SK-N-MC (cell line): ENCODE results near the gene PELI3.

ENCODE experiments used
- EZH2 ChIP-seq: fragments of 200-600 bp; sonication (generic); IDR thresholded peaks from one replicate; pipeline ENCODE4 v1.6.1; 2017; ENCODE audit warnings: antibody characterized with exemption
- FOXP2 ChIP-seq: optimal IDR thresholded peaks from 2 replicates; pipeline ENCODE3; 2011; ENCODE audit warnings: mild to moderate bottlenecking, moderate library complexity; ENCODE audit not compliant: insufficient read depth; ENCODE audit errors: extremely low read length, control extremely low read depth
- POLR2AphosphoS5 ChIP-seq: IDR thresholded peaks from 2 replicates; pipeline ENCODE4 v1.6.1; 2012; ENCODE audit warnings: mild to moderate bottlenecking, low read depth, low read length, borderline replicate concordance

GRCh38 chr11:66473608-66474515, 7.2 kb downstream of the PELI3 start:
- TF ChIP-seq EZH2, result no peak
- no peak for TF ChIP-seq POLR2AphosphoS5
- TF ChIP-seq FOXP2, result no peak
